G401.6 (cell line): Measurements from ENCODE around the gene EXOC4.

Experiments
- FAIRE-seq: peaks from 2 replicates; lab custom pipeline; 2012; peaks lifted over from hg19 to GRCh38; lab: Jason Lieb, UNC

EXOC4 gene

DNA sequence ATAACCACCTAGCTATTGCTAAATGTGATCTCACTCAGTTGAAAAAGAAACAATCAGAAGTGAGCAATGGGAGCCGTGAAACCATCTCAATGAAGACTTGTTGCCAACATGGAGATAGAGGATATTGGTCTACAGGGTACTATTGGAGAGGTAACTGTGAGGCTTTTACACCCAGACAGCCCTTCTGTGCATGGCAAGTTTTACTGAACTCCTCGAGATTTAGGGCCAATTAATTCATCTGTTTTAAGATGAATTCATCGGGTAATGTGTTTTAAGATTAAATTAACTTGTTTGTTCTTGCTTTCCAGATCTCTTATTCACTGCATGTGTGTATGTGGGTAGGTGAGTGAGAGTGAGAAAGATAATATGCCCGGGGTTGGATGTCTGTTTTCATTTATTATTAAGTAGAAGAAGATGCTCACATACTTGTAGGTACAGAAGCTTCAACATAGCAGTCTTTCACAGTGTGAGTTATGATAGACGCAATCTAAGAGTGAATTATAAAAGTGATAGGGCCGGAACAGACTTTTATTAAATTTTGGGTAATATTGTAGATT is 323.8 kb downstream of the EXOC4 start:
- no peak for FAIRE-seq

DNA sequence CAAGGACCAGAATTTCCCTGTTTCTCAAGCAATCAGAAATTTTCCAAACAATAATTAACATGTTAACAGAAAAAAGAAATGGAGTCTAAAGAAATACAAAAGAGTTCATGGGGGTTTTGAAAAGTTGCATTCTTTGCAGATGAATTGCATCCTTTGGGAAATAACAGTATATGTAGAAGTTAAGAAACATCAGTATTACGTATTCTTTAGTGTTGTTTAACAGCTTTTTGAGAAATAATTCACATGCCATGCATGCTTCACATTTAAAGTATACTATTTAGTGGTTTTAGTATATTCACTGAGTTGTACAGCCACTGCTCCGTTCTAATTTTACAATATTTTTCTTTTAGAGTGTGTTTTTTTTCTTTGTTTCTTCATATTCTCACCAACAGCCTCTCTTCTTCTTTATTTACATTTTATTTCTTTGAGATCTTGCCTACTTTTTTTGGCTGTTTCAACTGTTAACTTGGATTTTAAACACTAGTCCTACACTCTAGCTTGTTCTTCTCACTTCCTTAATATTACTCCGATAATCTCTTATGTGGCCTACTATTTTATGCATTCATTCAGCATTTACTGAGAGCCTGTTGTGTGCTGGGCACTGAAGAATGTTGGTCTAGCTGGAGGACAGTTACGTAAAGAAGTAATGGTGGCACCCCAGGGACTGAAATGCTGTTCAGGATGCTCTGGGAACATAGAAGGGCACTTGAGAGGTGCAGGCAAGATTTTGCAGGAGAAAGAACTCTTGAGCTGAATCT is 330.1 kb downstream of the EXOC4 start:
- no peak for FAIRE-seq

GRCh38 chr7:133583545-133584171 is 330.8 kb downstream of the EXOC4 start:
- no peak for FAIRE-seq

- FAIRE-seq = no peak
Observed at GRCh38 chr7:133584956-133585668, 332.2 kb downstream of the EXOC4 start.

- no peak for FAIRE-seq
Observed at GRCh38 chr7:133586253-133586652, 333.4 kb downstream of the EXOC4 start.

GRCh38 chr7:133587903-133588302 is 335.0 kb downstream of the EXOC4 start:
- no peak for FAIRE-seq

DNA sequence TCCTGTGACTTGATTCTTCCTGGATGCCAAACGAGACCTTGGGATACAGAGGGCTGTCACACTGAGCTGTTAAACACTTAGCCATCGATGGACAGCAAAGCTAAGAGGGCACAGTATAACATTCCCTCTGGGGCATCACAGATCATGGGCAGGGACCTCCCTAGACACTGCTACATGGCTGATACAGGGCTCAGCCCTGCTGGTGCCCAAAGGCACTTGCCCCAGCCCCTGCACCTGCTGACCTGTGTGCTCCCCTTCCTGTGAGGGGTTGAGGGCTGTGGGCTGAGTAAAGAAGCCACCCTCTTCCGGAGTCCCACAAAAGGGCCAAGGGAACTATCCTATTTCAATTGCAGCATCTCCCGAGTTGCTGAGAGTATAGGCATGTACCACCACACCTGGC is 337.9 kb downstream of the EXOC4 start:
- no peak for FAIRE-seq

- no peak for FAIRE-seq
Observed at GRCh38 chr7:133591704-133592340, 338.9 kb downstream of the EXOC4 start.

- FAIRE-seq = no peak
Observed at GRCh38 chr7:133593561-133593960, 340.7 kb downstream of the EXOC4 start.

GRCh38 chr7:133601617-133602016 is 348.7 kb downstream of the EXOC4 start:
- FAIRE-seq = no peak

GRCh38 chr7:133602291-133602690 is 349.4 kb downstream of the EXOC4 start:
- FAIRE-seq = no peak

- FAIRE-seq = no peak
Observed at GRCh38 chr7:133606991-133607390, 354.1 kb downstream of the EXOC4 start.

- FAIRE-seq = no peak
Observed at GRCh38 chr7:133609806-133610205, 356.9 kb downstream of the EXOC4 start.

- FAIRE-seq = no peak
Observed at GRCh38 chr7:133611955-133612354, 359.1 kb downstream of the EXOC4 start.

DNA sequence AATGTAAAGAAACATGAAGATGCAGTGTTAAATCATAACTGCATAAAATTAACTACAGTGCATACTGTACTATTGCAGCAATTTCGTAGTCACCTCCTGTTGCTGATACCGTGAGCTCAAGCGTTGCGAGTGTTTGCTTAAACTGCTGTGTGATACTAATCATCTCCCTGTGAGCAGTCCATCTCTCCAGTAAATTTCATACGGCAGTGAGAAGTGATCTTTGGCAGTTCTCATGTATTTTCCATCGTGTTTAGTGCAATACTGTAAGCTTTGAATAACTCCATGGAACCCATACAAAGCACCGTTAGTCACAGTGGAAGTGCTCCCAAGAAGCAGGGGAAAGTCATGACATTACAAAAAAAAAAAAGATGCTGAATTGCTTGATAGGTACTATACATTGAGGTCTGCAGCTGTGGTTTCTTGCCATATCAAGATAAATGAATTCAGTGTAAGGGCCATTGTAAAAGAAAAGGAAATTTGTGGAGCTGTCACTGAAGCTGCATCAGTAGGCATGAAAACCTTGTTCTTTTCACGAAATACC is 360.4 kb downstream of the EXOC4 start:
- FAIRE-seq = no peak

- no peak for FAIRE-seq
Observed at GRCh38 chr7:133614251-133614650, 361.4 kb downstream of the EXOC4 start.

- FAIRE-seq = no peak
Observed at GRCh38 chr7:133618970-133619369, 366.1 kb downstream of the EXOC4 start.

- no peak for FAIRE-seq
Observed at GRCh38 chr7:133619491-133619890, 366.6 kb downstream of the EXOC4 start.

DNA sequence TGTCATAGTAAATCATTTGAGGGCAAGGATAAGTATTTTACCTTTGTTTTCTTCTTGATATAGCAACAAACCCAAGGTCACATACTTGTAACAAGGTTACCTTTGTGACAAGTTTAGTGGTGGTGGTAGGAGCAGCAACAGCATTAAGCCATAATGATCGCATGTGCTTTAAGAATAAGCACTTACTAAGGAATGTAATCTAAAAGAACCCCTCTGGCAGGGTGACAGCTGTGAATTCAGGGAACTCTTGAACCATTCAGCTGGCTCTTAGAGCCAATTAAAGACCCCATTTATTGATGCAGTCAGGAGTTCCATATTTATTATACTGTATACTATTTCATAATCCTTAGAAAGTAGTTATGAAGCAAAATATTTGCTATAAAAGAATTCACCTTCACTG is 370.8 kb downstream of the EXOC4 start:
- no peak for FAIRE-seq

GRCh38 chr7:133625046-133625445 is 372.2 kb downstream of the EXOC4 start:
- FAIRE-seq = no peak

GRCh38 chr7:133629701-133630100 is 376.8 kb downstream of the EXOC4 start:
- no peak for FAIRE-seq

DNA sequence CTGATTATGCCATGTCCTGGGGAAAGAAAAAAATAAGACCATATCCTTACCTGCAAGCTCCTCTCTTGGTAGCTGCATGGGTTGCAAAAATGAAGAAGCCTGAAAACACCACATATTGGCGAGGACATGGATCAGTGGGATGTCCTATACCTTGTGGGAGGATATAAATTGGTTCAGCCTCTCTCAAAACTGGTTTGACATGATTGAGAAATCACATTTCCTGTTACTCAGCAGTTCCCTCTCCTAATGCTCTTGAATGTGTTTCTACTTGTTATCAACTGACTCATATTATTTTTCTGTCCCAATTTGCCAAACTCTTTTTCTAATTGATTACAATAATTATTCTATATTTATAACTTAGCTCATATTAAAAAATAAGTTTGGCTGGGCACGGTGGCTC is 380.2 kb downstream of the EXOC4 start:
- no peak for FAIRE-seq
